Fibroblast of gingiva (primary cell): ENCODE data around the gene LDHD.

Source experiments
- DNase-seq: peaks from one replicate; pipeline ENCODE4 v3.0.0-alpha.2; 2011; ENCODE audit warnings: low read depth

The LDHD gene

DNA sequence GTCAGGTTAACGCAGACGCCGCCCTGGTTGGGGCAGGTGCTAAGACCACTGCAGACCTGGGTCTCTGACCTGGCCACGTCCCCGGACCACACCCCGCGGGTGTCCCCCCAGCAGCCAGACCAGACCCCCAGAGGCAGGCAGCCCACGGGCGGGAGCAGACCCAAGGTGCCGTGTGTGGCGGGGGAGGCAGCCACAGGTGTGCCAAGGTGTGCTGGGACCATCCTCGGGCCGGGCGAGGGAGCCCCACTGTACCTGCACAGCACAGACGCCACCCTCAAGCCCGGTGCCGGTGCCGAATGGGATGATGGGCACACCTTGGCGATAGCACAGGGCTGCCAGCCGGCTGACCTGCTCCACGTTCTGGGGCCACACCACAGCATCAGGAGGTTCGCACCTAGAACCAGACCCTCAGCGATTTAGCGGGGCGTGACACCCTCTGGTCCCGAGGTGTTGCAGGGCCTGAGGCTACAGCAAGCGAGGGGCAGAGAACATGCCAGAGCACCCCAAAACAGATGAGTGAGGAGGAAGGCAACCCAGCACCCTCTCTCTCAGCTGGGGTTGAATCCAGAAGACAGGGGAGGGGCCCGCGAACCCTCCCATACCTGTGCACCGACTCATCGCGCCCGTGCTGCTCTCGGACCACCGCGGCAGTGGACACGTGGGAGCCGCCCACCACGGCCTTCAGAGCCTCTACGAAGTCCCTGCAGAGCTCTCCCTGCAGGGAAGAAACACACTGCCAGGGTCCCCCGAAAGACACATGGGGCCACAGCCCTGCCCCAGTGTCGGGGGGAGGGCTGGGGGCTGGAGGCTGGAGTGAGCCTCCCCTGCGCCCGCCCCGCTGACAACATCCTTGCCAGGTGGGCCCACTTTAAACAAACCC lies 1.4 kb downstream of the LDHD start:
- DNase-seq: no peak

- no peak for DNase-seq
Observed at GRCh38 chr16:75114179-75114945, 2.2 kb downstream of the LDHD start.

GRCh38 chr16:75113541-75114121 lies 2.9 kb downstream of the LDHD start:
- DNase-seq: no peak

GRCh38 chr16:75112734-75113491 lies 3.7 kb downstream of the LDHD start:
- no peak for DNase-seq

DNA sequence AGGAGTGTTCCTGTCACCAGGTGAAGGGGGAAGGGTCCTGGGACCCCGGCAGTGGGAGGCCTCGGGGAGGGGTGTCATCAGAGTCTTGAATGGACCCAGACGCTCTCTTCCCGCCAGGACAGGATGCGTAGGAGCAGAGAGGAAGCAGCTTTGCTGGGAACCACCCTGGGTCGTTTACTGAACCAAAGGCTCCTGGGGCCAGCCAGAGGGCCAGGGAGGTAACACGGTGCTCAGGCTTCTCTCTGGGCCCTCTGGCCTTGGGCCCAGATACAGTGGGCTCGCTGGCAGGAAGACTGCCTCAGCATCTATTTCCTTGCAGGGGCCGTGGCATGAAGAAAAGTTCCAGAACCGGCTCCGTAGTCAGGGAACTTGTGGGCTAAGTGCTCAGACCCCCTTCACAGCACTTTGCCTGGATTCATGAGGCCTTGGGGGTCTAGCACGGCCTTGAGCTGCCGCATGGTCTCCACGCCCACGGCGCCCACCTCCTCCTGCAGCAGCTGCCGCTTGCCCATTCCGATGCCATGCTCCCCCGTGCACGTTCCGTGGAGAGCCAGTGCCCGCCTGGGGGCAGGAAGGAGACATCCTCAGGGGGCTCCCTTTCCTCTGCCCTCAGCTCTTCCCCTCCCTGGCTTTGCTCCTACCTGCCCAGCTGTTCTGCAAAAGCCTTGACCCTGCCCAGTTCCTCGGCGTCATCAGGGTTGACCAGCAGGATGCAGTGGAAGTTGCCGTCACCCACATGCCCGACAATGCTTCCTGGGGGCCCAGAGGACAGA lies 4.4 kb downstream of the LDHD start:
- no peak for DNase-seq

DNA sequence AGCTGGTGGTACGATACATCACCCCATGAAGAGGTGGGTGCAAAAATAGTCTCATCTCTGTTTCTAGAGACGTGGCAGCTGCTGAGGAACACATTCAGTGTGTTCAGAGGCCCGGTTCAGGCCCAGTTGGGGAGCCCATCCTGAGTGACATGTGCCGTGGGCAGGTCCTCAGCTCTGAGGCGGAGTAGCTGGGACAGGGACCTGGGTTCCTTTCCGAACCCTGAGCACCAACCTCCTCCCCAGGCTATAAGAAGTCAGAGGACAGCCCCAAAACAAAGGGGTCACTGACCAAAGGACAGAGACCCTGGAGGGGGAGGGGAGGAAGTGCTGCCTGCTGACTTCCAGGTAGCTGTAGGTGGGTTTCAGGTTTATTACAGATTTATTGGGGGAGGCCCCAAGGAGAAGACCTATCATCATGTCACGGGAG lies 5.1 kb downstream of the LDHD start:
- DNase-seq: no peak

- DNase-seq: peak; percentile 83
Observed at GRCh38 chr16:75110637-75111513, 5.7 kb downstream of the LDHD start.

- peak; percentile 21 for DNase-seq
Observed at GRCh38 chr16:75109732-75110243, 6.8 kb downstream of the LDHD start.

DNA sequence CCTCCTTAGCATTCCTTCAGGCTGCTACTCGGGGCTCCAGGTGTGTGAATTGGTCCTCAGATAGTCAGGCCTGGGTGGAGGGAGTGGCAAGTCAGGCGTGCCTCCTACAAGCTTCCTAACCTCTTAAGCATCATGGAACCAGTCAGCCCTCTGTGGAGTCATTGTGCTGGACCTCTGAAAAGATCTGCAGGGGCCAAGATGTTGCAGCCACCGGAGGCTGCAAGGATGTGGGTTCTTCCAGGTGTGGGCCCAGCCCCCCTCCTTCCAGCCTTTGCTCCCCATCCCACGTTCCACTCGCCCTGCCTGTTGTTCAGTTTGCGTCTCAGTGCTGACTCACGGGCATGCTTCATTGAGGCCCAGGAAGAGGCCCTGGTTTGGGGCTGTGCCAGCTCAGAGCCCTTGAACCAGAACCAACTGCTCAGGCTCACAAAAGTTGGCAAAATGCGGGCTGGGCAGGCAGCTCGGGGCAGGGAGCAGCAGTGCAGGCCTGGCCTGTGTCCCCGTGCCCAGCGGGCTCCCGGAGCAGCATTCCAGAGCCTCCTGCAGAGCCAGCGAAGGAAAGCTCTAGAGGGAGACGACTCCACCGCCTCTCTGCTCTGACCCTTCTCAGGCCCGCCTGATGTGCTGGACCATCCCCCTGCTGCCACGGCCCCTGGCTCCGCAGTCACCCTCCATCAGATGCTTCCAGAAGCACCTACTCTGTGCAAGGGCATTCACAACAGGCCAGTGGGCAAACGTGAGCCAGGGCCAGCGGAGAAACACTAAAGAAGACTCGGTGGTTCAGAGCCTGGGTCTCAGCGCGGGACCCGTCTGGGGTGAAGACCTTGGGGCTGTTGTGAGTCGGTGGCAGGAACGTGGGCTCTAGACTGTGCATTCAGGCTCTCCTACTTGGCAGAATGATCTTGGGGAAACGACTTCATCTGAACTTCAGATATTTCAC lies 7.5 kb downstream of the LDHD start:
- peak; percentile 94 for DNase-seq

DNA sequence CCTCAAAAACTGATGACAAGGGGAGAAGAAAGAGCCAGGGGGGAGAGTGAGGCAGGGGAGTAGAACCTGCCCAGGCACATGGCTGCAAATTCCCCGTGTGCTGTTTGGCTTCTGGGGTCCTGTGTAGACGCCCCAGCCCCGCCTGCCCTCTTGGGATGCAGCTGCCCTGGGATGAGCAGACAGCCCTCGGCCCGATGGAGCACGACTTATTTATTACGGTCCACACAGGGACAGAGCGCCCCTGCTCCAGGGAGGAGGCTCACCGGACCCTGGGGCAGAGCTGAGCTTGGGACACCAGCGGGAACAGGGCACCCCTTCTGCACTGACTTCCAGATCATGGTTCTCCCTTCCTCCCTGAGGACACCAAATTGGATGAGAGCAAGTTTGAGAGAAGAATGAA lies 9.1 kb downstream of the LDHD start:
- DNase-seq: no peak

- DNase-seq: no peak
Observed at GRCh38 chr16:75106351-75107274, 10.0 kb downstream of the LDHD start.

DNA sequence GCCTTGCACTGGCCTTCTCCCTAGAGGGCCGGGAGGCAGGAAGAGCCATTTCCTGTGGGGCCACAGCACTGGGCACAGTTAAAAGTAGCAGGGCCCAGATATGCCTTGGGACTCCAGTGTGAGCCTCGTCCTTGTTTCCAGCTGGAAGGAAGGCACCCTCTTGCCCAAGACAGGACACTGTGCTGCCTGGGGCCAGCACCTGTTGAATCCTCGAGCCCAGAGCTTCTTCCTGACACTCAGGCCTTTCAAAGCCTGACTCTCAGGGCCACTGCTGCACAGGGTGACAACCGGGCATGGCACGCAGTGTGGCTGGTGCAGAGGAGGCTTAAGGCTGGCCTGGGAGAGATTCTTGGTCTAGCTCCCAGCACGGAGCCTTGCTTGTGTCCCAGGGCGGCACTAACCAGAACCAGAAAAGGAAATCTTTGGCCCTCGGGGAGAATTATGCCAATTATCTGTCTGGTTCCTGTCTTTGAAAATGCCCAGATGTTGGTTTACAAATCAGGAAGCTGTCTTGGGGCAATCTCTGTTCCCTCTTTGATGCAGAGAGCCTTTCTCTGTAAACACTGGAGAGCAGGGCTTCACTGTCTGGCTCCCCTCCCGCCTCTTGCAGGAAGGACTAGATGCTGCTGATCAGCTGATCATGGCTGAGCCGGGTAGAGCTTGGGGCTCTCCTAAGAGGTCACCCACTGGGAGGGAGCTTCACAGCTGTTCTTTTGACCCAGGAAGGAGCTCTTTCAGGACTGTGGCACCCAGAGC lies 11.1 kb downstream of the LDHD start:
- peak; percentile 66 for DNase-seq

DNA sequence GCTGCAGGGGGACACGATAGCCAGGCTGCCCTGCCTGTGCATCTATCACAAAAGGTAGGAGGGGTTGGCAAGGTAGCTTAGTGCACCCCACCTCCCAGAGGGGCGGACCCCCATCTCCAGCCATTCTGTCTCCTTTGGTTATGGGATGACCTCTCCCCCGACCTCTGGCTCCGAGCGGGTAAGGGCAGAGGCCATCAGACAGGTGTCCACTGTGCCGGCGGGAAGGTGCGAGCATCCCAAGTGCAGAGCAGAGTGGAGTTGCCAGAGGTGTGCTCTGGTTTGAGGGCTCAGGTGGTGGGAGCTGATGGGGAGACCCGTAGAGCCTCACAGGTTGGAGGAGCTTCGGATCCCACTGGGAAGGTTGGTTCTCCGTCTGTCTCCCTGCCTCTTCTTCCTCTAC lies 11.7 kb downstream of the LDHD start:
- DNase-seq: no peak

- no peak for DNase-seq
Observed at GRCh38 chr16:75103994-75104393, 12.6 kb downstream of the LDHD start.

DNA sequence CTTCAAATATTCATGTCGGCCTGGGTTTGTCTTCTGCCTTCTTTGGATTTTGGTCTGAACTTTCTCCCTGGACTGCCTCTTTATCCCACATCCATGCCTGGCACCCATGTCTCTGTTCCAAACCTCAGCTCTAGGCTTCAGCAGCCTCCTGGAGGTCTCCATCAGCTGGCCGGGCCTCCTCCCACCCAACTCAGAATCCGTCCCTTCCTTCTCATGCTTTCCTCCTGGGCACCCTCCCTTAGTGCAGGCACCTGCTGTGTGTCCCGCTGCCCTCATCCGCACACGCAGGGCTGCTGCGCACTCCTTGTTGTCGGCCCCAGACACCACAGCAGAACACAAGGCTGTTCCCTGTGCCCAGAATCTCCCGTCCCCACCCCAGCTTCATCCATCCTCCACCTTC lies 14.0 kb downstream of the LDHD start:
- DNase-seq: no peak

GRCh38 chr16:75101635-75102034 lies 14.9 kb downstream of the LDHD start:
- no peak for DNase-seq

DNA sequence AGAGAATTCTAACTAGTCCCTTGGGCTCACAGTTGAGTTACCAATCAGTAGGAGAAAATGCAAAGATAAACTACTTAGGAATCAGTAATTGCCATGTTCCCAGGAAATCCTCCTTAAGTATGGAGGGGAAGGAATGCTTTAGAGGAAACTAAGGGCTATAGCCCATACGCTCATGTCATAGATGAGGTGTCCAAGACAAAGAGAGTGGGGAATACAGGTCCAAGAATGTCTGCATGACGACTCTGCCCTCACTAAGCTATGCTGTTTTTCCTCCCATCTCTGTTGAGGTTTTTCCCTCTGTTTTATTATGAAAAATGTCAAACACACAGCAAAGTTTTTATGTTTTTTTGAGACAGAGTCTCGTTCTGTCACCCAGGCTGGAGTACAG lies 16.0 kb downstream of the LDHD start:
- no peak for DNase-seq
